ENCODE results near the gene NDUFS8.

The NDUFS8 gene

DNA sequence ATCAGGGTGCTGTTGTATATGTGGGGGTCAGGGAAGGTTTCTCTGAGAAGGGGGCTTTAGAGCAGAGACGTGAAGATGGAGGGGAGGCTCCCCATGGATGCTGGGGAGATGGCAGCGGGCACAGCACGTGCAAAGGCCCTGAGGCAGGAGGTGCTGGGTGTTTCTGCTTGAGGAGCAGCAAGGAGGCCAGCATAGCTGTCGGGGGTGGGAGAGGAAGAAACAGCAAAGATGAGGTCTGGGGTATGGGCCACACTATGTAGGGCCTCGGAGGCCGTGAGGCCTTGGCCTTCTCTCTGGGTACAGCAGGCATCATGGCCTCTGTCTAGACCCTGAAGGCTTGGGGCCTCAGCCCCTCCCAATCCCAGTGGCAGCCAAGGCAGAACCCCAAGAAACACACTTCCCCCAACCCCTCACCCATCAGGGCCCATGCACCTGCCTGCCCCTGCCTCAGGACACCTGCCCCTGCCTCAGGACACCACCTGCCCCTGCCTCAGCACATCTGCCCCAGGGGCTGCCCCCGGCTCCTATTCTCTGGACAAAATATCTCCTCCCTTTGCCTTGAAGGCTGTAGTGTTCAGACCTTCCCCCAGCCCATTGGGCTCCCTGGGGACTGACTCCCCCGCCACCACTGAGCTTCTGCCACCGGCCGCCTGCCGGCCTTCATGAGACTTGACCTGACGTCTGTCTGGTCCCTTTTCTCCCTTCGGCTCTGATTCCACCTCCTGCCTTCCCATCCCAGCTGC lies 14.1 kb upstream of the NDUFS8 start:
- DNase-seq (ENCODE audit: low read depth) = no peak

GRCh38 chr11:68016904-68017817 lies 13.3 kb upstream of the NDUFS8 start:
- no peak for DNase-seq (ENCODE audit: low read depth)

- no peak for DNase-seq (ENCODE audit: low read depth)
Observed at GRCh38 chr11:68017980-68018729, 12.3 kb upstream of the NDUFS8 start.

DNA sequence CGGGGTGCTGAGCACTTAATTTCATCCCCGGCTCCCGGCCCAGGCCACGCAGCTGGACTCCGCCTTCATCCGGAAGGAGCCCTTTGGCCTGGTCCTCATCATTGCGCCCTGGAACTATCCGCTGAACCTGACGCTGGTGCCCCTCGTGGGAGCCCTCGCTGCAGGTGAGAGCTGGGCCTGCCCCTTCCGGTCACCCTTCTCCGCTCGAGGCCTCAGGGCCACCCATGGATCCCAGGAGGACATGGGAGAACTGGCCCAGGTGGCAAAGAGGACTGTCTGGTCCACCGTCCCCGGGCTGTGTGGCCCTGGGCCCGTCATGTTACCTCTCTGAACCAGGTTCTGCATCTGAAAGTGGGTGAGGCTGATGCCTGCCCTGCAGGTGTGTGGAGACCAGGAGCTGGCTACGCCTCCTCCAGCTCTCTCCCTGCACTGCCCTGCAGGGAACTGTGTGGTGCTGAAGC lies 11.7 kb upstream of the NDUFS8 start:
- DNase-seq (ENCODE audit: low read depth) = no peak

DNA sequence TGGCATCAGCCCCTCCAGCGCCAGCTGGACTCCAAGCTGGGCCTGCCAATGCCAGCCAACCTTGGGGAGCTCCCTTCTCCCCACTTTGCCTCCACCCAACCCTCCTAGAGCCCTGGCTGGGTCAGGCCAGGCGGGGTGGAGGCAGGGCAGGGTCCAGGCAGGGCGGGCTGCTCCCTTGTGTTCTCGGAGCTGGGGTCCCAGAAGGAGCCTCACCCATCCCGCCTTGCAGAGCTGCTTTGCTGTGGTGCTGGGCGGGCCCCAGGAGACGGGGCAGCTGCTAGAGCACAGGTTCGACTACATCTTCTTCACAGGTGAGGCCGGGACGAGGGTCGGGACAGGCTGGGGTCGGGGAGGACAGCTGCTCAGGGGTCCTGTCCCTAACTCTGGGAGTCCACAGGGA lies 11.0 kb upstream of the NDUFS8 start:
- DNase-seq (ENCODE audit: low read depth) = no peak

GRCh38 chr11:68020575-68020974 lies 9.9 kb upstream of the NDUFS8 start:
- DNase-seq (ENCODE audit: low read depth) = no peak

GRCh38 chr11:68021167-68021787 lies 9.2 kb upstream of the NDUFS8 start:
- peak; percentile 21 for DNase-seq (ENCODE audit: low read depth)

DNA sequence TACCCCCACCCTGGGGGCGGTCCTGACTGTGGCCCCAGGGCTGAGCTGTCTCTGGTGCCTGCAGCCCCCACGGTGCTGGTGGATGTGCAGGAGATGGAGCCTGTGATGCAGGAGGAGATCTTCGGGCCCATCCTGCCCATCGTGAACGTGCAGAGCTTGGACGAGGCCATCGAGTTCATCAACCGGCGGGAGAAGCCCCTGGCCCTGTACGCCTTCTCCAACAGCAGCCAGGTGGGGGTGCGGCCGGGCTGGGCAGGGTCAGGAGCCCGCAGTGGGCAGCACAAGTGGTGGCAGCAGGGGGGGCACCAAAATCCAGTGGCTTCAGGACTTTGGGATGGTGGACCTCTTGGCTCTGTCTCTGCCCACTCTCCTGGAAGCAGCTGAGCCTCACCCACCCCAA lies 8.0 kb upstream of the NDUFS8 start:
- no peak for DNase-seq (ENCODE audit: low read depth)

GRCh38 chr11:68024508-68024907 lies 6.0 kb upstream of the NDUFS8 start:
- no peak for DNase-seq (ENCODE audit: low read depth)

GRCh38 chr11:68025047-68025446 lies 5.4 kb upstream of the NDUFS8 start:
- no peak for DNase-seq (ENCODE audit: low read depth)

- DNase-seq (ENCODE audit: low read depth) = no peak
Observed at GRCh38 chr11:68026391-68027105, 3.9 kb upstream of the NDUFS8 start.

GRCh38 chr11:68027667-68028066 lies 2.8 kb upstream of the NDUFS8 start:
- DNase-seq (ENCODE audit: low read depth) = no peak

DNA sequence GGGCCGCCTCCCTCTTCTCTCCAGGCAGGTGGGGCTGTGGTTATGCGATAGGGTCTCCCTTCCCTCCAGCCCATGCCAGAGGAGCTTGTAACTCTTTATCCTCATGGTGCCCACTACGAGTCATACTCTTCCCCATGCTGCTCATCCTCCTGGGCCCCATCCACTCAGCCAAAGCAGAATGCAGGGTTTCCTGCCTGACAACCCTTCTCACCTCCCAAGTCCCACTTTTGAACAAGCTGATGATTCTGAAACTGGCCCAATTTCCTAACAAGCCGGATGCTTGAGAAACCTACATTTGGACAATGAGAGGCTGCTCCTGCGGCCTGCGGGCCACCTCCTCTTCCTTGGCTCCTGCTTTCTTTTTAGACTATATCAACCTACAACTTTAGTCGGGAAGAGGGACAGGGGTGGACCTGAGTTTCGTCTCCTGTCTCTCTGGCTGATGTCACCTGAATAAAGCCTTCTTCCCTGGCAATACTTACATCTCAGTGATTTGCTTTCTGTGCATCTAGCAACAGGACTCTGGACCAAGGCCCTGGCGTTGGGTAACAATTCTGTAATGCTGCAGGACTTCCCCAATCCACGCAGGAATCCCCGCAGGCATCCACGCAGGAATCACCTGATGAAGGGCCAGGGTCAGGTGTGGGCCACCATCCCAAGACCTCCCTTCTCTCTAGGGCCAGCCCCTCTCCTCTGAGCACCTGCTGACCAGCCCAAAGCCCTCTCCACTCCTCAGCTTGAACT lies 1.5 kb upstream of the NDUFS8 start:
- DNase-seq (ENCODE audit: low read depth) = no peak

DNA sequence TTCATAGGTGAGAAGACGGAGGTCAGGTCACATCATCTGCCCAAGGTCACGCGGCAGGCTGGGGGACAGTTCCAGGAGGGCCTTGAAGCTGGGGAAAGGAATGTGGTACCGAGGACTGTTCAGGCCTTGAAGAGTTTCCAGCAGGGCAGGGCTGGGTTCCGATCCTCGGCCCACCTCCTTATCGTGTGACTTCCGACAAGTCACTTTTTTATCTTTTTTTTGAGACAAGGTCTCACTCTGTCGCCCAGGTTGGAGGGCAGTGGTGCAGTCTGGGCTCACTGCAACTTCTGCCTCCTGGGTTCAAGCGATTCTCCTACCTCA lies 623 bp downstream of the NDUFS8 start:
- DNase-seq (ENCODE audit: low read depth) = no peak

GRCh38 chr11:68032003-68032402 lies 1.5 kb downstream of the NDUFS8 start:
- DNase-seq (ENCODE audit: low read depth) = no peak

DNA sequence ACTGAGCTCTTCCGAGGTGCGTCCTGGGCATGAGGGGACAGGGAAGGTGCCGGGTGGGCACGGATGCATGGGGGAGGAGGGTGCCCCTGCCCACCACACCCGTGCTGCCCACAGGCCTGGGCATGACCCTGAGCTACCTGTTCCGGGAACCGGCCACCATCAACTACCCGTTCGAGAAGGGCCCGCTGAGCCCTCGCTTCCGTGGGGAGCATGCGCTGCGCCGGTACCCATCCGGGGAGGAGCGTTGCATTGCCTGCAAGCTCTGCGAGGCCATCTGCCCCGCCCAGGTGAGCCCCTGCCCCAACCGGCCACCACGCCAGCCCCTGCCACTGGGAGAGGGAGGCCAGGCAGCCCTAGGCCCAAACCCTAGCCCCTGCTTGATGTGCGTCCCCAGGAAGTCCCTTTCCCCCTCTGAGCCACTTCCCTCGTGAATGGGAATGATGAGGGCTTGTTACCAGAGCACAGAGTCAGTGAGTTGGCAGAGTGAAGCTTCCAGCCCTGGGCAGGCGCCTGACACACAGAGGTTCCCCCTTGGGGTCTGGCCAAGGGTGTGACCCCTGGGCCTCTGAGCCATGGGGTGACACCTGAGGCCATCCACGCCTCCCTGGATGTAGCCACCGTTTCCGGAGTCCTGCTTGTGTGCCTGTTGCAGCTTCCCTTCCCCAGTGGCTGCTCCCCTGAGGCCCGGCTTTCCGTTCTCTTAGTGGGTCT lies 2.7 kb downstream of the NDUFS8 start:
- no peak for DNase-seq (ENCODE audit: low read depth)

DNA sequence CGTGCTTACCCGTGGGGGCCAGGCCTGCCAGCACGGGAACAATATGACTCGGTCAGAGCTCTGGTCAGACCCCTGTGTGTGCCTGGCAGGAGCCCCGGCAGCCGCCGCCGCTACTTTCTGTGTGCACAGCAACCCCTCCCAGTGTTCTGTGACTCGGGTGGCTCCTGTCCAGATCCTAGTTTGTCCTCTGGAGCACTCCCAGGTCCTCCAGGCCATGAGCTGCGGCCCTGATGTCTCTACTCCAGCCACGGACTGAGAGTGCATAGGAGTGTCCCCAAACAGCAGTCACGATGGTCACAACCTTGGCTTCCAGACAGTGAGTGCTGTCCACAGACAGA lies 3.2 kb downstream of the NDUFS8 start:
- no peak for DNase-seq (ENCODE audit: low read depth)

GRCh38 chr11:68035266-68035876 lies 4.9 kb downstream of the NDUFS8 start:
- no peak for DNase-seq (ENCODE audit: low read depth)

GRCh38 chr11:68036141-68036716 lies 5.7 kb downstream of the NDUFS8 start:
- DNase-seq (ENCODE audit: low read depth) = no peak
